ES-I3 (cell line): Measurements from ENCODE around the gene PDE6C.
"Not testable (repeated sequence)": the region's sequence is repeated elsewhere in the genome, so short reads cannot be mapped to it uniquely, and the experiment has no call there.

Experiments
- H3K36me3 ChIP-seq: 2 replicates; pipeline ENCODE4 v1.6.1; 2013; ENCODE audit warnings: mild to moderate bottlenecking, low read length, control low read depth, moderate library complexity; ENCODE audit not compliant: insufficient read depth
- H3K4me1 ChIP-seq: 2 replicates; pipeline ENCODE4 v1.6.1; 2013; ENCODE audit warnings: mild to moderate bottlenecking, control low read depth, low read length; ENCODE audit not compliant: insufficient read depth
- H3K9ac ChIP-seq: 2 replicates; pipeline ENCODE4 v1.6.1; 2013; ENCODE audit warnings: low read depth, mild to moderate bottlenecking, low read length, moderate library complexity
- H3K9me3 ChIP-seq: 2 replicates; pipeline ENCODE4 v1.6.1; 2013; ENCODE audit warnings: mild to moderate bottlenecking, low read length, moderate library complexity; ENCODE audit not compliant: control insufficient read depth, insufficient read depth

The PDE6C gene

GRCh38 chr10:93678805-93679587, 66.7 kb downstream of the PDE6C start:
- Histone ChIP-seq H3K4me1 (no peaks in the 10 kb centered on the region), H3K36me3 (peaks cover 5% of the 10 kb centered on the region; the same call in 1 of the 2 replicates), H3K9me3 (no peaks in the 10 kb centered on the region), H3K9ac (no peak overlapping the region)

GRCh38 chr10:93680412-93681047, 68.2 kb downstream of the PDE6C start:
- H3K36me3 ChIP-seq: peaks cover 5% of the 10 kb centered on the region; the same call in 1 of the 2 replicates

GRCh38 chr10:93687737-93688136, 75.4 kb downstream of the PDE6C start:
- Histone ChIP-seq H3K4me1 (no peaks in the 10 kb centered on the region; the same call in 1 of the 2 replicates), H3K9me3 (no peaks in the 10 kb centered on the region), H3K36me3 (no peaks in the 10 kb centered on the region; the same call in 1 of the 2 replicates), H3K9ac (no peak overlapping the region)

More at GRCh38 chr10:93680412-93681047, 68.2 kb downstream of the PDE6C start:
- H3K4me1 ChIP-seq: no peaks in the 10 kb centered on the region; the same call in 1 of the 2 replicates
- H3K9me3 ChIP-seq: no peaks in the 10 kb centered on the region
- no peak overlapping the region for H3K9ac ChIP-seq

GRCh38 chr10:93695740-93696139, 83.4 kb downstream of the PDE6C start:
- H3K9me3 ChIP-seq: no peaks in the 10 kb centered on the region
- H3K9ac ChIP-seq: no peak overlapping the region
- H3K36me3 ChIP-seq: peaks cover 14% of the 10 kb centered on the region; the same call in 1 of the 2 replicates
- no peaks in the 10 kb centered on the region for H3K4me1 ChIP-seq

GRCh38 chr10:93696582-93696981, 84.2 kb downstream of the PDE6C start:
- not testable (repeated sequence) for H3K9me3 ChIP-seq, H3K9ac ChIP-seq, H3K4me1 ChIP-seq
- H3K36me3 ChIP-seq: peaks cover 14% of the 10 kb centered on the region; the same call in 1 of the 2 replicates

GRCh38 chr10:93697207-93697606, 84.9 kb downstream of the PDE6C start:
- H3K4me1 ChIP-seq: peaks cover 6% of the 10 kb centered on the region; the same call in 1 of the 2 replicates
- H3K9ac ChIP-seq: no peak overlapping the region
- H3K9me3 ChIP-seq: no peaks in the 10 kb centered on the region
- 0 out of 2 replicates have a peak, but pooled peaks cover 14% of the 10 kb centered on the region for H3K36me3 ChIP-seq

GRCh38 chr10:93701866-93702209, 89.5 kb downstream of the PDE6C start:
- Histone ChIP-seq H3K4me1 (peaks cover 6% of the 10 kb centered on the region; the same call in 1 of the 2 replicates), H3K9me3 (no peaks in the 10 kb centered on the region), H3K36me3 (0 out of 2 replicates have a peak, but pooled peaks cover 5% of the 10 kb centered on the region), H3K9ac (peak overlapping the region; percentile 71)

- H3K4me1 ChIP-seq: peaks cover 6% of the 10 kb centered on the region; the same call in 1 of the 2 replicates
- 0 out of 2 replicates have a peak, but pooled peaks cover 4% of the 10 kb centered on the region for H3K36me3 ChIP-seq
- H3K9ac ChIP-seq: peak within 1 kb of the TSS; percentile 74
- no peaks in the 10 kb centered on the region for H3K9me3 ChIP-seq
These were observed 90.1 kb downstream of the PDE6C start, which contains the start of gene FRA10AC1 for GRCh38 chr10:93702210-93703001. TSS of gene FRA10AC1 (minus strand) at chr10:93702592. CDS start at chr10:93700106, 2,486 bp downstream.

GRCh38 chr10:93703066-93703465, 90.7 kb downstream of the PDE6C start:
- peak overlapping the region; percentile 74 for H3K9ac ChIP-seq
- H3K4me1 ChIP-seq: peaks cover 6% of the 10 kb centered on the region; the same call in 1 of the 2 replicates
- H3K36me3 ChIP-seq: 0 out of 2 replicates have a peak, but pooled peaks cover 3% of the 10 kb centered on the region
- H3K9me3 ChIP-seq: no peaks in the 10 kb centered on the region

- no peaks in the 10 kb centered on the region for H3K9me3 ChIP-seq
- H3K9ac ChIP-seq: no peak overlapping the region
- H3K4me1 ChIP-seq: peaks cover 6% of the 10 kb centered on the region; the same call in 1 of the 2 replicates
- 0 out of 2 replicates have a peak, but pooled peaks cover under 1% of the 10 kb centered on the region for H3K36me3 ChIP-seq
These were observed 91.5 kb downstream of the PDE6C start for GRCh38 chr10:93703841-93704240.

GRCh38 chr10:93704451-93704850, 92.1 kb downstream of the PDE6C start:
- H3K36me3 ChIP-seq: no peaks in the 10 kb centered on the region
- peaks cover 6% of the 10 kb centered on the region; the same call in 1 of the 2 replicates for H3K4me1 ChIP-seq
- H3K9ac ChIP-seq: no peak overlapping the region
- H3K9me3 ChIP-seq: no peaks in the 10 kb centered on the region

- Histone ChIP-seq H3K4me1 (no peaks in the 10 kb centered on the region), H3K36me3 (no peaks in the 10 kb centered on the region), H3K9ac (no peak overlapping the region), H3K9me3 (no peaks in the 10 kb centered on the region)
These were observed 95.3 kb downstream of the PDE6C start for GRCh38 chr10:93707623-93708022.

- no peaks in the 10 kb centered on the region for H3K36me3 ChIP-seq
- no peaks in the 10 kb centered on the region for H3K4me1 ChIP-seq
- no peak overlapping the region for H3K9ac ChIP-seq
- H3K9me3 ChIP-seq: no peaks in the 10 kb centered on the region
These were observed 98.1 kb downstream of the PDE6C start for GRCh38 chr10:93710333-93710909.

- Histone ChIP-seq H3K36me3 (no peaks in the 10 kb centered on the region), H3K4me1 (no peaks in the 10 kb centered on the region), H3K9ac (no peak overlapping the region), H3K9me3 (no peaks in the 10 kb centered on the region)
These were observed 99.6 kb downstream of the PDE6C start for GRCh38 chr10:93711891-93712290.
